GM19351 (cell line): Measurements from ENCODE around the gene ETFRF1.

ENCODE experiments used
- ATAC-seq: cut with Tn5 transposase; IDR thresholded peaks from one replicate; pipeline ENCODE4 v1.9.1; 2021; ENCODE audit warnings: mild to moderate bottlenecking, moderate library complexity; ENCODE audit not compliant: unreplicated experiment

The ETFRF1 gene

DNA sequence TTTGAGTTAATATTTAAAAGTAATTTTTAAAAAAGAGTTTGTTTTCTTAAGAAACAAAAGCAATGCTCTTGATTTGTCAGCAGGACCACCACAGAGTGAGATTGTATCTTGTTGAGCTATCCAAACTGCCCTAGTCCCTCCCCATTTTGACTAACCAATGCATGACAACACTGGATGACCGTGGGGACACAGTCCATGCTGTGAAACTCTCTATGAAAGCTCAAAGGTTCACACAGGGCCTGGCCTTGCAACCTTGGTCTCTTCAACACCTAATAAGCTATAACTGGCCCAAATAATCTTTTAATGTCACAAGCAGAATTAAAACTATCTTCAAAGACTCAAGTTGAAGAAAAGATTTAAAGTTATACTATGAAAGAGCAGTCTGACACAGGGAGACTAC, 13.5 kb downstream of the ETFRF1 start:
- ATAC-seq: no peak

DNA sequence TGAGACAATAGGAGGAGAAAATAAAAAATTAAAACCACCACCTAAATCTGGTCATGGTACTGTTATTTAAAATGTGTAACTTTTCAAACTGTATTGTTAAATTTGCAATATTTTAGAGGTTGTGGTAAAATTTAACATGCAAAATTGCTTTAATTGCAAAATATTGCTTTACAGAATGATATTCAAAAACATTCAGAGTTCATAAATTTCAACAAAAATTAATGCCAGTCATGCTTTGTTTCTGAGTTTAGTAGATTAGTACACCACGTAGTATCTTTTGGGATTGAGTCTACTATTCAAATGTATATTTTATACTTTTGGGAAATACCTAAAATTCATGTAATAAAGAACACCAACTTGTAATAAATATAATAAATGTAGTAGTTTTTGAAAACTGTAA, 18.3 kb downstream of the ETFRF1 start:
- ATAC-seq: no peak

DNA sequence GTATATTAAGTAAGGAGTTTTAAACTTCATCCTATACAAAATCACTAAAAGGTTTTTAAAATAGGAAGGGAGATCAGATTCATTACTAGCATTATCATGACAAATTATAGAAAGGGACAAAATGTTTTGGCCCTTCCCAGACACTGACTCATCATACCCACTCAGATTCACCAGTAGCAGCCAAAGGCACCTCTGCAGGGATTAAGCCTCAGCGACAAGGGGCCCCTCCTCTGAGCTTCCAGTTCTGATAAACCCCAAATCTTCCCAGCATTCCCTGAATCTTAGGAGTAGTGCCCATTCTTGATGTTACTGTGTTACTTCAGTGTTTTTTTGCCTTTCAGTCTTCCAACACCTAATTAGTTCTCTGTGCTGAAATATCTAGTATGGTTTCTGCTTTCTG, 41.2 kb downstream of the ETFRF1 start:
- ATAC-seq: no peak

DNA sequence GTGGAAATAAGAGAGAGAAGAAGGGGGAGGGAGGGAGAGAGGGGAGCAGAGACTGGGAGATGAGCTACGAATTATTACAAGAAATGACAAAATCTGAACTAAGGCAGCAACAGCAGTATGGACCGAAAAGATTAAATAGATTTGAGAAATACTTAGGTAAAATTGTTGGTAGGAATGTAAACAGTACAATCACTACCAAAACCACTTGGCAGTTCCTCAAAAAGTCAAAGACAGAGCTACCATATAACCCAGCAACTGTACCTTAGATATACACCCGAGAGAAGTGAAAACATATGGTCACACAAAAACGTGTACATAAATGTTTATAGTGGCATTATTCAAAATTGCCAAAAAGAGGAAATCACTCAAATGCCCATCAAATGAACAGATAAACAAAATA, 41.6 kb downstream of the ETFRF1 start:
- ATAC-seq: no peak

DNA sequence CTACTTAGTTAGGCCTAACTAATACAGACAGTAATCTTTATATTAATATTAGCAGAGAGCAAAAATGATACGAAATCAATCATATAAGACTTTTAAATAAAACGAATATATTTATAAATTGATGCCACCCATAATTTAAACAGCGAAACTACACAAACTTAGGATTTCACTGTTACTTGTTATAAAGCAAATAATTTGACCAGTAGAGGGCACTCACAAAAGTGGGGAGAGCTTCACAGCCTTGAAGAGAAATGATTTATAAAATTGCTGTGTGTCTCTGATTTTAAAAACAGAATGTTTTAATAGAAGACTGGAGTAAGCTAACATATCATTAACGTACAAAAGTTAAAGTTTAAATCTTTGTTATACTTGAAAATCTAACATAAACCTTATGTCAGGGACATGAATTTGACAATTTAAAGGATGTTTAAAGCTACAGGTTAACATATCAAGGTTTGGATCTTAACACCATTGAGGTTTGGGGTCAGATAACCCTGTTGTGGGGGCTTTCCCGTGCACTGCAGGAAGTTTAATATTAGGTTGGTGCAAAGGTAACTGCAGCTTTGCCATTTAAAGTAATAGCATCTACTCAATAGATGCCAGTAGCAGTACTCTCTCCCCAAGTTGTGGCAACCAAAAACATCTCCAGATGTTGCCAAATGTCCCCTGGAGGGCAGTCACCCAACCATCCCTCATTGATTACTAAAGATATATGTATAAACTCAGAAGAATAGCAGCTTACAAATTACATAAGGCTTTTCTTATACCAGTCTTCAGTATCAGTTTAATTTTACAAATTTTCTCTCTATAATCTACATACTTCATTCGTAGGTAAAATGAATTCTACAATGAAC, 46.4 kb downstream of the ETFRF1 start:
- peak; percentile 69 for ATAC-seq

DNA sequence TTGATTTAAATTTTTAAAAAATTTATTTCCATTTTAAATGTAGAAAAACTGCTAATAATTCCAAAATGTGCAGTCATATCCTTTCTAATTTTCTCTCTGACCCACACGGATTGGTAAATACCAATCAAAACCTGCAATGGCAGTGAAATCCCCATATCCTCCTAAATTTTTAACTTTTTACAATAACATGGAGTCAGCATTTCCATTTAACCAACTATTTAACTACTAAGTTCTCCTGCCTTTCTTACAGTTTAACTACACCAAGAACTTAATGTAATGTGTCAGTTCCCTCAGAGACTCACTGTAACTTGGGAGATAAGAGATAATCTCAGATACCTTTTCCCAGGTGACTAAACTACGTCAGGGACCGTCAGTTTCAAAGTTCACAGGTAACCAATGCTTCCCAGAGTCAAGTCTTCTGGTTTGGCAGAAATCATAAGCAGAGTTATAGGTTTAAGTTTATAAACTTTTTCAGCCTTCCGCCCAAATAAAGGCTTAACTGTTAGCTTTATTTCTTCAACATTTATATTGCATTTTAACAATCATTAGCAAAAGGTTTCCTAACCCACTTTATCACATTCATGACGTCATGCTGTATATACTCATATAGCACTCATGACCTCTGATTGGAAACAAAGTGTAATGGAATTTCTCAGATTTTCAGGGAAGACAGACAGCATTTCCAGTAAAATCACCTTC, 48.1 kb downstream of the ETFRF1 start:
- no peak for ATAC-seq

DNA sequence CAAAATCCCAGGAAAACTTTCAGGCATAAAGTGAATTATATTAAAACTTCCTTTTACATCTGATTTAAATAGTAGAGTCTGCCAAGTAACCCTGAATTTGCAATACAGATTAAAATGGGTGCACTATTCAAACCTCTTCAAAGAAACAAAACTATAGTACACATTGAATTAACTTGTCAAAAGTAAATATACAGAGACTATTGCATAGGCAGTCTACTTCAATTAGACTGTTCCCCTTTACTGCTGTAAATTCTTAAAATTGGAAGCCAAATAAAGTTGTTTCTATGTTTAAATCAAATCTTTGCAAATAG, 48.6 kb downstream of the ETFRF1 start:
- ATAC-seq: no peak

DNA sequence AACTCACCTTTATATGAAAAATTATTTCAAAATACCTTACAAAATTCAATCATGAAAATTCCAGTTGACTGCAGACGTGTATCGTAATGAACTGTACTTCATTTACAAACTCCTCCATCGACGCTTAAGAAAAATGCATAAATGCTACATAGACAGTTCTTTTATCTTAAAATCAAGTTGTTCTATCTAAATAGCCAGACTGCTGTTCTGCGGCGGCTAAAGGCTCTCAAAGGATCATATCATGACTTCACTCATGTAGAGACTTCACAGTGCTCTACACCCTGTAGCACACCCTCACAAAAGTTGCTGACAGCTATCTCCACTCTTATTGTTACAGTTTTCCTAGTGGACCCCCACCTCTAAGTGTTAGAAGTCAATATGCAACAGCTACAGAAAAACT, 50.5 kb downstream of the ETFRF1 start:
- ATAC-seq: no peak

DNA sequence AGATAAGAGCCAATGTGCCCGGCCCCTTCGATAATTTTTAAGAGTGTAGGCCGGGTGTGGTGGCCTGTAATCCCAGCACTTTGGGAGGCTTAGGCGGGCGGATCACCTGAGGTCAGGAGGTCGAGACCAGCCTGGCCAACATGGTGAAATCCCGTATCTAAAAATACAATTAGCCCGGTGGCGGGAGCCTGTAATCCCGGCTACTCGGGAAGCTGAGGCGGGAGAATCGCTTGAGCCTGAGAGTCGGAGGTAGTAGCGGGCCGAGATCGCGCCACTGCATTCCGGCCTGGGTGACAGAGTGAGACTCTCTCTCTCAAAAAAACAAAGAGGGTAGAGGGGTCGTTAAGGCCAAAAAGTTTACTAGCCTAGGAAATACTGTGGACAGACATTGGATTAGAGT, 53.1 kb downstream of the ETFRF1 start:
- ATAC-seq: no peak

DNA sequence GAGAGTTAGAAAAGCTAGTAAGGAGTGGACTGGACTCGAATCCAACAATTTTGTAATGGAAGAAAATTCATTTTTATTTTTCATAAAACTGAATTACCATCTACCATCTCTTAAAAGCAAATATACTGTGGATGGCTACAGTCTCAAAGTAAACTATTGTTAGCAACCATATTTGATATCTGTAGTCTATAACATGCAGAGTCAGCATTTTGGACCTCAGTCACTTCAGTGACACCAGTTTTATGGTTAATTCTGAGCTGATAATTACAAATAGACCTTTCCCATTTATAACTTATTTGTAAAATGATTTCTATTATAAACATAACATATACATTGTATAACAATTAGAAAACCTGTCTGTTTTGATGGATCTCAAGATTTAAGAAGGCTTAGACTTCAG, 53.7 kb downstream of the ETFRF1 start:
- ATAC-seq: no peak

DNA sequence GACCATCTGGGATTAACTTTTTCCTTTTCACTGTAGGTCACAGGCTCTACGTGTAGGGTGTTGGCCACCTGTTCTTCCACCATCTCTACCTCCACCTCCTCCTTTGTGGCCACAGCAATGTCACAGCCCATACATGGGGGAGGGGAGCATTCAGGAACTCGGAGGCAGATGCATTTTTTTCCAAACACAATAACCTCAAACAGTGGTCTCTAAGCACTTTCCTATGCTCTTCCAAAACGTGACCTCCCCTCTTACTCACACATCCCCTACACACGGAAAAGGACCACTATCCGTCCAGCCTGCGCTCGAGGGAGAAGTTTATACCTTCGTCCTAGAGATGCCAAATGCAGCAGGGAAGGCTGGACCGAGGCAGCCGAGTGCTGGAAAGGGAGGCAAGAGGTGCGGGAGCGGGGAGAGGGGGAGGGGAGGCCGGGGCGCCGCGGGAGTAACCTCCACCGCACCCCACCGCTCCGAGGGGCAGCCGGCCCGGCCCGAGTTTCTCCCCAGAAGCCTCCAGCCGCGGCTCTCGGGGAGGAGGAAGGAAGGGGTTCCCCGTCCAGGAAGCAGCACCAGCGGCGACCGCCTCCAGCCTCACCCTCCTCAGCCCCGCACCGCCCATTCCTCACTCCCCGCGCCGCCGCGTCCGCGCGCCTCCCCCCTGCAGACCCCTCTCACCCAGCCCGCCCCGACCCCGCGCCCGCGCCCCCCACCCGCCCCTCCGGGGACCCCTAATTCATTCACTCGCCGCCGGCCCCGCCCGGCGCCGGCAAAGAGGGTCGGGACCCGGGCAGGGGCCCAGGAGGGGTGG, 55.1 kb downstream of the ETFRF1 start:
- ATAC-seq: peak; percentile 32

DNA sequence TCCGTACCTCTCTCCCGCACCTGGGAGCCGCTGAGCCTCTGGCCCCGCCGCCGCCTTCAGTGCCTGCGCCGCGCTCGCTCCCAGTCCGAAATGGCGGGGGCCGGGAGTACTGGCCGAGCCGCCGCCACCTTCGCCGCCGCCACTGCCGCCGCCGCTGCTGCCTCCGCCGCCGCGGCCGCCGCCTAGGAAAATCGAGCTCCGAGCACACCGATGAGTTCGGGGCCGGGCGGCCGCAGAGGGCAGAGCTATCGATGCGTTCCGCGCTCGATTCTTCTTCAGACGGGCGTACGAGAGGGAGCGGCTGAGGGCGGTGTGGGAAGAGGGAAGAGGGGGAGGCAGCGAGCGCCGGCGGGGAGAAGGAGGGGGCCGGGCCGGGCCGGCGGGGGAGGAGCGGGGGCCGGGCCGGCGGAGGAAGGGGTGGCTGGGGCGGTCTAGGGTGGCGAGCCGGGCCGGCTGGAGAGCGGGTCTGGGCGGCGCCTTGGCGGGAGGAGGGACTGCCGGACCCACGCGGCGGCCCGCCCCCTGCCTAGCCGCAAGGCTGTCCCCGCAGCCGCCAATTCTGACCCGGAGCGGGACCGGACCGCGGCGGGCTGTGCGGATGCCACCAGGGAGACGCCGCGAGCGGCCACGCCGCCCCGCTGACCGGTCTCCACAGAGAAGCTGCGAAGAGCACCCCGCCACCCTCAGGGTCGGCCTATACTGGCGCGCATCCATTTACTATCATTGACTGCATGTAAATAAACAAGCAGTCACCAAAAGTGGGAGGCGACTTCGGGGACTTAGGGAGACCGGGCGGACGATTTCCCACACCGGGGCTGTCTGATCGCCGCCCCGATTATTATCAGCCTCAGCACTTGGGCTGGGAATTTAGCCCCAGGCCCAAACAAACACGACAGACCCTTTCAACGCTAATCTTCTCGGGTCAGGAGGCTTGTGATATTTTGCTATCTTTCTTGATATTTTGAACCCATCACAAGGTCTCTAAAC, 56.0 kb downstream of the ETFRF1 start, which contains the start of gene KRAS:
TSS of gene KRAS (minus strand) at position 186 of the 987 bp plus-strand sequence.
- peak; percentile 79 for ATAC-seq

DNA sequence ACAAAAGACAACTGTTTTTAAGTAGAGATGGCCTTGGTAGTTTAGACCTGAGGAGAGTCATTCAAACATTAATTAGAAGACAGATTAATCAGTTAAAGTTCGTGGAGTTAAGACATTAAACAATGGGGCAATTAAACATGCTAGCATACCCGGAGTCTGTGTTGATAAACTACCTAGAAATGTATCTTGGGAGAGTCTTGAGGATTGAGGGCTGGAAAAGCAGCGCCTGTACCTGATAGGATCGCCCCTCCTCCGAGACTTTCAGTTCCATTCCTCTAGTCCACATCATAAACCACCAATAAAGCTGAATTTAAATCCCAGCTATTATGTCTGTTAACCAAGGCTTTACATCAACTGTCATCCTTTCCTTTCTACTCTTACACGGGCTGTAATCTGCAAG, 56.7 kb downstream of the ETFRF1 start:
- no peak for ATAC-seq

DNA sequence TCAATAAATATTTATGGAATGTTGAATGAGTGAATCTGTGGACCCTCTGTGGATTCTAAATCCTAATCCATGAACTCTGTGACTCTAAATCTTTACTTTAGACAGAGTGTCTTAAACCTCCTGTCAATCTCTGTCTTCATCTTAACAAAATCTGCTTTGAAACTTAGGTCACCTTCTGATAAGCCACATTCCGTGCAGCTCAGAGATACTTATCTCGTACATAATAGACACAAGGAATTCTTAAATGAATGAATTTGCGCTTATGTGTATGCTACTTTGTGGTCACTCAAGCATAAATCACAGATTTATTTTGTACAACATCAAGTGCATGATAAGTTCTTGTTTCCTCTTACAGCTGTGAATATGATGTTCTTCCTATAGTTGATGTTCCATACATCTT, 57.9 kb downstream of the ETFRF1 start:
- ATAC-seq: no peak

DNA sequence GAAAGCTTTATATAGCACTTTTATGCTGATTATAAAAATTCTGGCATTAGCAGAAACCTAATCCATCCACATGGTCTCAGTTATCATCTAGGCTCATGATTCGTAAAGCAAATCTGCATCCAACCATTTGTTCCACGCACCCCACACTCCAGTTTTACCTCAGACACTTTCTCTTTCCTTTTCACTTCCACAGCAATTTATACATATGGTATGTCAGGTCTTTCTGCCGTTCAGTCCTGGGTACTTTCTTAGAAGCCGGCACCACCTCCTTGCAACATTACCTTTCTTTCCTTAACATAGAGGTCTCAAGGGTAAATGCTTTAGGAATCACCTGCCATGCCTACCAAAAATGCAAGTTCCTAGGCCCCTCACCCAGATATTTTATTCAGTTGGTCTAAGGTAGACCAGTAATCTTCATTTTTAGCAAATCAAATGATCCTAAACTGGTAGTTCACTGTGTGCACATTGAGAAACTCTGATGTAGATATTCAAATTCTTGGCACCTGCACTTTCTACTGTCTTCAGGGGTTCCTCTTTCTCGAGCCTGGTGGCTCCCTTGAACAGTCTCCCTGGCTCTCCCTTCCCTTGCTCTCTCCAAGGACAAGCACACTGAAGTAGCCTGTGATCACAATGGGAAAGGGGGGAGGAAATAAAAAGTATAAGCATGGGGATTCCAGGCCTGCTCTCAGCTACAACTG, 58.5 kb downstream of the ETFRF1 start:
- no peak for ATAC-seq

DNA sequence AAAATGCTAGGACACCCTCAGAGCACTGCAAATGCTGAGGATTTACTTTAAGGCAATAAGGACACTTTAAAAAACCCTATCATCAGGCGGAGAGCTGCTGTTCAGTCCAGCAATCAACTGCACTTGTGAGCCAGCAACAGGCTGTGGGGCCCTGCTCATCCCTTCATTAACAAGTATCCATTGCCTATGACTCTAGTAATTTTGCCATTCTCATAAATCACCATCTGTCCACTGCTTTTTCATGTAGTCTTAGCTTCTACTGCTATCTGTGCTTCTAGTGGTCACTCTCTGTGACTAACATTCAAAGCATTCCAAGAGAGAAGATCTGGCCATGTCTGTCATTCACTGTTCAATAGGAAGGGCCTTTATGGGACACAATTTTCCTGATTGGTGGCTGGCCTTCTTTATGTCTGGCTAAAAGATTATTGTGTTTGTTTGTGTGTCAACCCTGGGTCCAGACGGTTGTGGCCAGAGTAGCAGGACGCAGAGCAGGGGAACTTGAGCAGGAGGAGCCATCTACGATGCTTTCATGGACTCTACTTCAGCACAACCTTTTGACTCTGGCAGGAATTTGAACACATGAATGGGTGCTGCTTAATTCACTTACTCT, 59.3 kb downstream of the ETFRF1 start:
- ATAC-seq: no peak
